ENCODE measurements around the gene GRM7.

The GRM7 gene

GRCh38 chr3:6862880-6863195, 1.9 kb downstream of the GRM7 start:
- Histone ChIP-seq H4K20me1 (ENCODE audit: insufficient read depth, low read length) (no peaks in the 10 kb centered on the region), H3K27me3 (replicated peaks; ENCODE audit: insufficient read depth, low read length) (no peaks in the 10 kb centered on the region), H3F3A (ENCODE audit: insufficient read depth, low read length) (no peaks in the 10 kb centered on the region), H3K36me3 (replicated peaks; ENCODE audit: insufficient read depth, low read length) (no peaks in the 10 kb centered on the region), H3K27ac (ENCODE audit: low read length) (no peak overlapping the region), H3K9ac (ENCODE audit: low read length) (no peak overlapping the region), H3K4me3 (ENCODE audit: low read length) (no peak overlapping the region), H3K4me2 (ENCODE audit: low read depth, low read length) (no peak overlapping the region), H3K79me2 (ENCODE audit: low read length) (no peaks in the 10 kb centered on the region), H3K9me2 (replicated peaks; ENCODE audit: insufficient read depth, low read length) (no peaks in the 10 kb centered on the region), H2AFZ (ENCODE audit: low read length) (no peak overlapping the region), H3K4me1 (ENCODE audit: low read length) (no peaks in the 10 kb centered on the region), H3K9me3 (replicated peaks; ENCODE audit: insufficient read depth, low read length) (no peaks in the 10 kb centered on the region)
- TF ChIP-seq EZH2 (optimal IDR thresholded peaks at IDR 0.05; ENCODE audit: low read depth, low read length) (no peak), CTCF (IDR thresholded peaks at IDR 0.05; ENCODE audit: low read length) (no peak), EZH2phosphoT487 (IDR thresholded peaks at IDR 0.05; ENCODE audit: low read length) (no peak)
- no peak for DNase-seq

GRCh38 chr3:6867269-6867668, 6.4 kb downstream of the GRM7 start:
- H2AFZ ChIP-seq (ENCODE audit: low read length): no peak overlapping the region
- H3K4me3 ChIP-seq (ENCODE audit: low read length): no peak overlapping the region
- H3K9me2 ChIP-seq (replicated peaks; ENCODE audit: insufficient read depth, low read length): no peaks in the 10 kb centered on the region
- TF ChIP-seq EZH2phosphoT487 (IDR thresholded peaks at IDR 0.05; ENCODE audit: low read length): no peak
- no peak overlapping the region for H3K4me2 ChIP-seq (ENCODE audit: low read depth, low read length)
- H3K9me3 ChIP-seq (replicated peaks; ENCODE audit: insufficient read depth, low read length): no peaks in the 10 kb centered on the region
- H3F3A ChIP-seq (ENCODE audit: insufficient read depth, low read length): no peaks in the 10 kb centered on the region
- no peaks in the 10 kb centered on the region for H3K79me2 ChIP-seq (ENCODE audit: low read length)
- DNase-seq: no peak
- no peaks in the 10 kb centered on the region for H3K27me3 ChIP-seq (replicated peaks; ENCODE audit: insufficient read depth, low read length)
- no peak overlapping the region for H3K9ac ChIP-seq (ENCODE audit: low read length)
- H3K4me1 ChIP-seq (ENCODE audit: low read length): no peaks in the 10 kb centered on the region
- H3K36me3 ChIP-seq (replicated peaks; ENCODE audit: insufficient read depth, low read length): no peaks in the 10 kb centered on the region
- H4K20me1 ChIP-seq (ENCODE audit: insufficient read depth, low read length): no peaks in the 10 kb centered on the region
- no peak overlapping the region for H3K27ac ChIP-seq (ENCODE audit: low read length)

GRCh38 chr3:6878731-6879130, 17.8 kb downstream of the GRM7 start:
- Histone ChIP-seq H3F3A (ENCODE audit: insufficient read depth, low read length) (no peaks in the 10 kb centered on the region), H3K27ac (ENCODE audit: low read length) (no peak overlapping the region), H2AFZ (ENCODE audit: low read length) (no peak overlapping the region), H4K20me1 (ENCODE audit: insufficient read depth, low read length) (no peaks in the 10 kb centered on the region), H3K79me2 (ENCODE audit: low read length) (no peaks in the 10 kb centered on the region), H3K9me2 (replicated peaks; ENCODE audit: insufficient read depth, low read length) (no peaks in the 10 kb centered on the region), H3K4me1 (ENCODE audit: low read length) (no peaks in the 10 kb centered on the region), H3K9me3 (replicated peaks; ENCODE audit: insufficient read depth, low read length) (no peaks in the 10 kb centered on the region), H3K4me3 (ENCODE audit: low read length) (no peak overlapping the region), H3K27me3 (replicated peaks; ENCODE audit: insufficient read depth, low read length) (no peaks in the 10 kb centered on the region), H3K4me2 (ENCODE audit: low read depth, low read length) (no peak overlapping the region), H3K9ac (ENCODE audit: low read length) (no peak overlapping the region), H3K36me3 (replicated peaks; ENCODE audit: insufficient read depth, low read length) (no peaks in the 10 kb centered on the region)
- DNase-seq: no peak
- no peak for TF ChIP-seq CTCF (IDR thresholded peaks at IDR 0.05; ENCODE audit: low read length)
- TF ChIP-seq EZH2 (optimal IDR thresholded peaks at IDR 0.05; ENCODE audit: low read depth, low read length): no peak
- no peak for TF ChIP-seq EZH2phosphoT487 (IDR thresholded peaks at IDR 0.05; ENCODE audit: low read length)

GRCh38 chr3:6912240-6912639, 51.3 kb downstream of the GRM7 start:
- Histone ChIP-seq H2AFZ (ENCODE audit: low read length) (no peak overlapping the region), H3K9me3 (replicated peaks; ENCODE audit: insufficient read depth, low read length) (no peaks in the 10 kb centered on the region), H3K79me2 (ENCODE audit: low read length) (no peaks in the 10 kb centered on the region), H3K4me3 (ENCODE audit: low read length) (no peak overlapping the region), H4K20me1 (ENCODE audit: insufficient read depth, low read length) (no peaks in the 10 kb centered on the region), H3K9ac (ENCODE audit: low read length) (no peak overlapping the region), H3K4me2 (ENCODE audit: low read depth, low read length) (no peak overlapping the region), H3K4me1 (ENCODE audit: low read length) (no peaks in the 10 kb centered on the region), H3K9me2 (replicated peaks; ENCODE audit: insufficient read depth, low read length) (no peaks in the 10 kb centered on the region), H3F3A (ENCODE audit: insufficient read depth, low read length) (no peaks in the 10 kb centered on the region), H3K27me3 (replicated peaks; ENCODE audit: insufficient read depth, low read length) (no peaks in the 10 kb centered on the region), H3K36me3 (replicated peaks; ENCODE audit: insufficient read depth, low read length) (no peaks in the 10 kb centered on the region), H3K27ac (ENCODE audit: low read length) (no peak overlapping the region)
- no peak for DNase-seq
- no peak for TF ChIP-seq EZH2phosphoT487 (IDR thresholded peaks at IDR 0.05; ENCODE audit: low read length)
- no peak for TF ChIP-seq CTCF (IDR thresholded peaks at IDR 0.05; ENCODE audit: low read length)
- no peak for TF ChIP-seq EZH2 (optimal IDR thresholded peaks at IDR 0.05; ENCODE audit: low read depth, low read length)
